CD4-positive, alpha-beta T cell treated with Interleukin-10 for 1 hour (primary cell): ENCODE results near the gene SNRPD2.
A peak's percentile ranks its signal among the peaks of the same experiment; 100 is the strongest.

Experiments
- DNase-seq: peaks from one replicate; pipeline ENCODE4 v3.0.0-alpha.2; 2020

Gene SNRPD2

DNA sequence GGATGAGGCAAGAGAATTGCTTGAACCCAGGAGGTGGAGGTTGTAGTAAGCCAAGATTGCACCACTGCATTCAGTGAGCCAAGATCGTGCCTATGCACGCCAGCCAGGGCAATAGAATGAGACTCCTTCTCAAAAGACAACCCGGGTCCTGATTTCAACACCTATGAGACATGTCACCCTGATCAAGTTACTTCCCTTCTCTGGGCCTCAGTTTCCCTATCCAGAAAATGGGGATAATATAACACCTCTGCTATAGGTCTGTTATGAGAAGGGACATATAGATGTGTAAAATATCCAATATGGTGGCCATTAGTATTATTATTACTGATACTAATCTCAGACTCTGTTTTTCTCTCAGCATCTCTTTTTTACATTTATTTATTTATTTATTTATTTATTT, 36.7 kb downstream of the SNRPD2 start:
- DNase-seq, result no peak

DNA sequence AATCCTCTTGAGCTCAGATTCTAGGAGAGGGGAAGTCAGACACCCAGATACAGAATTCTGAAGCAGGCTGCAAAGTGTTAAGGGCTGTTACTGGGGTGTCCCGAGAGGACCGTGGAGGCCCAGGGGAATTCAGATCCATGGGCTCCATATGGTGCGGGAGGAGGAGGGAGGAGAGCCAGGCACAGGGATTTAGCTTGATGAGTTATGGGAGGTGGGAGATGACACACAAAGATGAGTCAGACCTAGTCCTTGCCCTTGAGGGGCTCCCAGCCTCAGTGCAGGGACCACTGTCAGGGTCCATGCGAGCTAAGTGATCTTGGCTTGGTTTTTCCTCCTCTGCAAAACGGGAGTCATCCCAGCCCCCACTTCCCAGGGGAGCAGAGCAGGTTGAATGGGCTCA, 38.1 kb downstream of the SNRPD2 start:
- no peak for DNase-seq

DNA sequence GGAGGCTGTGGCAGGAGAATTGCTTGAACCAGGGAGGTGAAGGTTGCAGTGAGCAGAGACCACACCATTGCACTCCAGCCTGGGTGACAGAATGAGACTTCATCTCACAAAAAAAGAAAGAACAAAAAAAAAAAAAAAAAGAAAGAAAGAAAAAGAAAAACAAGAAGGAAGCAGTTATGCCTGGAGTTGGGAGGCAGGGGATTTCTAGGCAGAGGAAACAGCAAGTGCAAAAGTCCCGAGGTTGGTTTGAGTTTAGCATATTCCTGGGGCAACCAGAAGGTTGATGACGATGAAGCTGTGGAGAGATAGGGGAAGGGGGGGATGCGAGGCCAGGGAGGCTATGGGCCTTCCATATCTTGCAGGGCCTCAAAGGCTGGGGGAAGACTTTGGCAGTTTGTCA, 41.0 kb downstream of the SNRPD2 start:
- DNase-seq, result no peak

DNA sequence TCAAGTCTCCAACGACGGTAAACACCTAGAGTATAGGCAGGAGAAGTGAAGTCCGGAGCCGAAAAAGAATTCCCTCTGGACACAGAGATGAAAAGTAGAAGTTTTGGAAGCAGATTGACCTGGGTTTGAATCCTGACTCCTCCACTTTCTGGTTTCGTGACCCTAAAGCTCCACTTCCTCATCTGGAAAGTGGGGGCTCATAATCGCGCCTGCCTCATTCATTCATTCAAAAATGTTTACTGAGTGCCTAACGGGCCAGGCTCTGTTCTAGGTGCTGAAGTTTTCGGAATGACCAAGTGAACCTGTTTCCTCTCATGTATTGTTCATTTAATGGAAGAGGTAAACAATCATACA, 45.4 kb downstream of the SNRPD2 start:
- DNase-seq, result no peak

DNA sequence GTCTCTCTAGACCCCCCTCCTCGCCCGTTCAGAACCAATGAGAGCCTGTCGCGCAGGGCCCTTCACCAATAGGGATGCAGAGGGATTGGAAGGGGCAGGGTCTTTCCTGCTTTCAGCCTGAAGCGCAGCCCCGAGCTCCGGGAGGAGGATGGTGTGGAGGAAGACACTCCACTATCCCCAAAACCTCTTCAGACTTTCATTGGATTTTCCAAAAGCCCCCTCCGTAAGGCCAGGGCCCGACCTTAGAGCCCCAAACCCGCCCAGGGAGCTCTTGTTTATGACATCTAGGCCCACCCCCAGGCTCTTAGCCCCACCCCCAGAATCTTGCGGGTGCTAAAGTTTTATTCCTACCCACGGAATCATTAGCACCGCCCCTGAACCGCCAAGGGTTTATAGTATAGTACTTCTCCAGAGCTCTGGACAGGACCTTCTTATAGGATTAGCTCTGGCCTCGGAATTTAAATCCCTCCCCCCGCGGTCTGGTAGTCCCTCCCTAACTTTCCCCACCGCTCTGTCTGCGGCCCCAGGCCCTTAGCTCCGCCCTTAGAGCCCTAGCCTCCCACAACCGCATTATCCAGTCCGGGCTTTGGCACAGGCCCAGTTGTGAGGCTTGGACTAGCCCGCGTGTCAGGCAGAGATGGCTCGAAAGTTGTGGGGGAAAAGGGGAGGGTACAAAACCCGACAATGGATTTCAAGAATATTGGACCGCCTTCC, 46.0 kb downstream of the SNRPD2 start:
- DNase-seq, result peak; percentile 91

DNA sequence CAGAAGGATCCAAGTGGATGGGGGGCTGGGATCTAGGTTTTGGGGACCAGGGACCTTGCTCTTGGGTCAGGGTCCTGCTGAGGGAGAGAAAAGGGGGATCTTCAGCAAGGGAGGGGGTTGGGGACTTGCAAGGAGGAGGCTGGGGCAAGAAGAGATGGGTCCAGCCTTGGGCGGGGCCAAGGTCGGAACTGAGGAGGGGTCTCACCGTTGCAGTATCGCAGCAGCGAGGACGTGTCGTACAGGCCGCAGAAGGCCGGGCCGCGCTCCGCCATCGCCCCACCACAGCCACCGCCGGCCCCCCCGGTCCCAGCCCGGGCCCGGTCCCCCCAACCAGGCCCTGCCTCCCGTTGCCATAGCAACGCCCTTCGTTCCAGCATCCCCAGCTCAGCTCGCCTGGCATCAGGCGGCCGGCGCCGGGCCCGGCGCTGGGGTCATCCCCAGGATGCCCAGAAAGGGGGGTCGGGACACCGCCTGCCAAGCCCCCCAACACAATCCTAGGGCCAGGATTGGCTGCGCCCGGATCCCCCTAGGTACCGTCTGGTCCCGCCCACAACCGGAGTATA, 46.6 kb downstream of the SNRPD2 start:
- no peak for DNase-seq

DNA sequence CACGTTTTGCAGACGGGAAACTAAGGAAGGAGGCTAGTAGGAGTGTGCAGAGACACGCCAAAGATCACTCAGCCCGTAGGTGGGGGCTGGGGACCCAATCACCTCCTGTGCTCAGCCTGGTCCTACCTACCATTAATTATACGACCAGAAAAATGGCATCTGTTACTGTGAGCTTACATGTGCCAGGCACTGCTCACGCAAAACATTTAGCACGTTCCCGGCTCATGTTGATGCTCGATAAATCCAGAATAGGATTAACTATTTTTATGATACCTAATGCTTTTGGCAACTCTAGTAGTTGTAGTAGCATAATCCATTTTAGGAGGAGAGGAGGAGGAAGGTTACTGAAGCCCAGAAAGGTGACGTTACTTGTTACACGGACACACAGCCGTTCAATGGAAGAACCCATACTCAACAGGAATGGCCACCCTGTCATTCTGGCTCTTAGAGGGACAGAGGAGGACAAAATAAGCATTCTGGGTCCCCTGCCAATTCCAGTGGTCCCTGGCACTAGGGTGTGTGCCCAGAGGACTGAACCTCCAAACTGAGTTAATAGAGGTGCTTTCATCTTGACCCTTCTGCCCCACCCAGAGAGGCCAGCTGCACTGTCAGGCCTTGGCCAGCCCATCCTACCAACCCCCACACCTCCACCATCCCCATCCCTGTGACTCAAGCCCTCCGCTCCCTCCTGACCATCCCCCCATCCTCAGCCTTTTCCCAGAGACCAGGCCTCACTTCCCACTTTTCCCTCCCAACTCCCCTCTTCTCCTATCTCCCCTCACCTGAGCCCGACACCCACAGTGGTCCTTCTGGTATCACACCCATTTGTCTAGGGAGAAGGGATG, 47.6 kb downstream of the SNRPD2 start:
- no peak for DNase-seq

DNA sequence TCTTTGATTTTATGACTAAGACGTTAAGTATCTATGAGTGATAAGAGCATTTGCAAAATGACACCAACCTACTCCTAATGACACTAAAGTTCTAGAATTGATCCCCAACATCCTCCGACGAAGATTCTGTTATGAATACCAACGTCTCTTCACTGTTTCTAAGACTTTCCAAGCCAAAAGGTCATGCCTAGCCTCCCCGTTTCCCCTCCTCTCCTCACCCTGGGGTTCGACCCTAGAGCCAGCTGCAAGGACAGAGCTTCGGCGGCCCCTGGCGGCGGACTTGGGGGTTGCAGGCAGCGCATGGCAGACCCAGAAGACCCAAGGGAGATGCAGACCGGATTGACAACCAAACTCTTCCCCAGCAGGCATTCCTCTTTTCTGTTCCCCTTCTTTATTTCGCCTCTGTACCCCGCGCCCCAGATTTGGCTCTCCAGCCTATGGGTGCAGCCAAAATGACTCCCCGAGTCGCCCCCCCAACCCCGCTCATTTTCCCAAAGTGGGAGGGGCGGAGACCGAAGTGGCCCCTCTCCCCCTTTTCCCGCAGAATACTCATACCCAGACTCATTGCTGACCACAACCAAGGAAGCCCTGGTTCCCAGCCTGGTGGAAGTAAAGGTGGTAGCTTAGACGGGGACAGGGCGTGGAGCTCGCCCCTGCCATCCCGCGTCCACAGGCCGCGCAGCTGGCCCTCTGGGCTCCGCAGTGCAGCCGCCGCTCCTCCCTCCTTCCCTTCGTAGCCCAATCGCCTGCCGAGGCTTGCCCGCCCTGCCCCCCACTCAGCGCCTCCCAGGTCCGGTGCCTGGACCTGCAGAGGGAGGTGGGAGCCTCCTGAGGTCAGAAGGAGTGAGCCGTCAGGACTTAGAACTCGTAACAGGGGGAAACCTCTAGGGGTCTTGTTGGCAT, 48.5 kb downstream of the SNRPD2 start:
- peak; percentile 92 for DNase-seq

DNA sequence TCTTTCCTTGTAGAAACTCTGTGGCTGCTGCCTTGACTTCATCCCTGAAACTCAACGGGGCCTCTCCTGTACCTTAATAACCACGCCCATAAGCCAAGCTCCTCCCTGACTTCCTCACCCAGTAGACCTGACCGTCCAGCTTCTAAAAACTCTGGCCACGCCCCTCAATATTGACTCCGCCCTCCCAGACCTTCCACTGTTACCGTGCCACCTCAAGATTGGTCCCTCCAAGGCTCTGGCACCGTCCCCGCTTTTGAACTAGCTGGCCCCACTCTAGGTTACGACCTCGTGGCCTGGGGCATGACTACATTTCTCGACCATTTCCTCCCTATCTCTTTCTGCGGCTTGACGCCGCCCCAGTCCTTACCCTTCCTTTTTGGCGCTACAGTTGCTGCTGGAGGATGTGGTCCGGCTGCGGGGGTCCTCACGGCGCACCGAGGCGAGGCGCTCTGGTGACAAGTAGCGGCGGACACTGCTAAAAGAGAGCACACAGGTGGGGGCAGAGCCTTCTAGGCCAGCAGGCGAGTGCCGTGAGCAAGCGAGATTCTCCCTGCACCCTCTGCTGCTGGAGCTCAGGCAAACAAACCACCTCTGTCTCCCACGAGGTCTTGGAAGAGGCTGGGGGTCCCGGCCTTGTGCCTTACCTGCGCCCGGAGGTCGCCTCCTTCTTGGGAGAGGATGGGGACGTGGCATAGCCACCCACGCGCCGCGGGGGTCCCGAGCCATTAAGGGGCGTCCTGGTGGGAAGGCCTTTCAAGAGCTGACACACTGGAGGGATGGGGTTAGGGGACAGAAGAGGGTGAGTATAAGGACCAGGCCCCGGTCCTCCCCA, 50.3 kb downstream of the SNRPD2 start:
- DNase-seq, result peak; percentile 87

DNA sequence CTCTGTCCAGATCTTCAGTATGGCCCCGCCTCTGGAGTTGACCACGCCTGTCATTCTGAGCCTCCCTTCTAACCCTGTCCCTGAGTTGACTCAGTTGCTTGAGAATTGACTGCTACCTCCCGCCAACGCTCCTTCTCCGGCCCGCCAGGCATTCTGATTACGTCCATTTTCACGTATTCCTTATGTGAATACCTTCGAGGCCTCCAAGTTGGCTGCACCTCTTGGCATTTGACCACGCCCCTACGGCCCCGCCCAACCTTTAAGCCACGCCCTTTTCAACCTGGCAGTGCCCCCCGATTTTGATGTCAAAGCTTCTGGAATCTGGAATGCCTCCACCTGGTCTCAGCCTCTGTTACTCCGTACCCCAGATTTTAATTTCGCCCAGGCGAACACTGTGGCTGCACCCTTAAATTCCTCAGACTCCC, 50.9 kb downstream of the SNRPD2 start:
- no peak for DNase-seq

DNA sequence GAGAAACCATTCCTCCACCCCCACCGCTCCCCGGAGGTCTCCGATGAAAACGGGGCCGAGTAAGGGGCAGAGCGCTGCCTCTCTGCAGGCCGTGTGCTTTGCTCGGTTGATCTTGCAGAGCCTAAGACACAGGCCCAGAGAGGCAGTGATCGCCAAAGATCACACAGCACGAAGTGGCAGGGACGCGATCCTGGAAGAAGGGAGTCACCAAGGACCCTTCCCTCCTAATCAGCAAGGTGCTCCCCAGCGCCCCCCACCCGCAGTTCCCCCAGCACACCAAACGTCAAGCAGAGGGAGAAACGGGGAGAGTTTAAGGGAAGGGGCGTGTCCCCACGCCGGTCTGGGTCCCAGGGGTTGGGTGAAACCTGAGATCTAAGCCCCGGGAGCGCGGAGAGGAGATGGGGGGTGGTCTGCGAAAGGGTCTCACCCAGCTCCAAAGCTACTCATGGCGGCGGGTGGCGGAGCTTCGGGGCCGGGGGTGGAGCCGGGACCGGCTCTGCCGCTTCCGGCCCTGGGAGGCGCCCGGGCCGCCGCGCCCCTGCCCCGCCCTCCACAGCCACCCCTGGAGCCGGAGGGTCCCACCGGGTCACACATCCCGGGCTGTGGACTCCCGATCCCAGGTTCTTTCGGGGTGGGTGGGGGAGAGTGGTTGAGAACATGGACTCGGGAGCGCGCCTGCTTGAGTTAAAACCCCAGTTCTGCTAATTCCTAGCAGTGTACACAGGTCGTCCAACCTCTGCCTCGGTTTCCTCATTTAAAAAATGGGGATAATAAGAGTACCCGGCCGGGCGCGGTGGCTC, 52.6 kb downstream of the SNRPD2 start, which contains the start of gene EML2:
EML2 (minus strand) TSS at position 468 of the 800 bp plus-strand sequence; CDS start at position 447, 21 bp downstream.
- peak; percentile 53 for DNase-seq

DNA sequence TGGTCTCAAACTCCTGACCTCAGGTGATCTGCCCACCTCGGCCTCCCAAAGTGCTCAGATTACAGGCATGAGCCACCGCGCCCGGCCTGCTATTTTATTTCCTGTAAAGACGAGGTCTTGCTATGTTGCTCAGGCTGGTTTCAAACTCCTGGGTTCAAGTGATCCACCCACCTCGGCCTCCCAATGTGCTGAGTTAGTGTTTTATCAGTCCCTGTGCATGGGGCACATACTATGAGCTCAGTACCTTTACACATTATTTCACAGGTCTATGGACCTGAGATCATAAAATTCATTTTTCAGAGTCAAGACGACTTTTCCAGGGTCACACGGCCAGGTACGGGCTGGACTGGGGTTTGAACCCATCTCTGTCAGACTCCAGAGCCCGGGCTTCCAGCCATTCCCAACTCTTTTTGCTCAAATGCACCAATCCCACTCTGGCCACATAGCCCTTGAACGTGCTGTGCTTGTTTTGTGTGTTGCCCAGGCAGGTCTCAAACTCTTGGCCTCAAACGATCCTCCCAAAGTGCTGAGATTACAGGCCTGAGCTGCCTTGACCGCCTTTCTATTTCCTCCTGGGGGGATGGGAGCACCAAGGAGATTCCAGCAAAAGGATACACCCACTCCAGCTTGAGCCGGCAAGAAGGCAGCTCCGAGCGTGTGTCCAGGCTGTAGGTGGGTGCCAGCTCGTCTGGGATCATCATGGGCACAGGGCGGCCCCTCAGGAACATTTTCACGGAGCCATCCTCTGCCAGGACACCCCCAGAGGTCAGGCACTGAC, 53.7 kb downstream of the SNRPD2 start:
- no peak for DNase-seq
